ENCODE data around the gene KCNAB1.

Gene KCNAB1

GRCh38 chr3:156330415-156330814 is 210.0 kb downstream of the KCNAB1 start:
- H3K4me3 ChIP-seq (ENCODE audit: low read depth, low read length), result no peak overlapping the region
- TF ChIP-seq CTCF (IDR thresholded peaks at IDR 0.05; ENCODE audit: borderline replicate concordance, insufficient read depth, low read depth, low read length), result no peak

GRCh38 chr3:156332304-156332703 is 211.9 kb downstream of the KCNAB1 start:
- no peak for TF ChIP-seq CTCF (IDR thresholded peaks at IDR 0.05; ENCODE audit: borderline replicate concordance, insufficient read depth, low read depth, low read length)
- no peak overlapping the region for H3K4me3 ChIP-seq (ENCODE audit: low read depth, low read length)

GRCh38 chr3:156334841-156335545 is 214.6 kb downstream of the KCNAB1 start:
- no peak for TF ChIP-seq CTCF (IDR thresholded peaks at IDR 0.05; ENCODE audit: borderline replicate concordance, insufficient read depth, low read depth, low read length)
- no peak overlapping the region for H3K4me3 ChIP-seq (ENCODE audit: low read depth, low read length)

- H3K4me3 ChIP-seq (ENCODE audit: low read depth, low read length), result no peak overlapping the region
- TF ChIP-seq CTCF (IDR thresholded peaks at IDR 0.05; ENCODE audit: borderline replicate concordance, insufficient read depth, low read depth, low read length), result no peak
Observed at GRCh38 chr3:156339491-156339890, 219.1 kb downstream of the KCNAB1 start.

- no peak for TF ChIP-seq CTCF (IDR thresholded peaks at IDR 0.05; ENCODE audit: borderline replicate concordance, insufficient read depth, low read depth, low read length)
- no peak overlapping the region for H3K4me3 ChIP-seq (ENCODE audit: low read depth, low read length)
Observed at GRCh38 chr3:156341332-156341731, 221.0 kb downstream of the KCNAB1 start.

- TF ChIP-seq CTCF (IDR thresholded peaks at IDR 0.05; ENCODE audit: borderline replicate concordance, insufficient read depth, low read depth, low read length), result peak; percentile 45; the same call in 1 of the 2 replicates
- no peak overlapping the region for H3K4me3 ChIP-seq (ENCODE audit: low read depth, low read length)
Observed at GRCh38 chr3:156341831-156342416, 221.5 kb downstream of the KCNAB1 start.

- H3K4me3 ChIP-seq (ENCODE audit: low read depth, low read length), result no peak overlapping the region
- no peak for TF ChIP-seq CTCF (IDR thresholded peaks at IDR 0.05; ENCODE audit: borderline replicate concordance, insufficient read depth, low read depth, low read length)
Observed at GRCh38 chr3:156344215-156344614, 223.8 kb downstream of the KCNAB1 start.

Measured in GM12875 (cell line).